ENCODE measurements around the gene SH3RF1.
A peak's percentile ranks its signal among the peaks of the same experiment; 100 is the strongest.
"Not testable (repeated sequence)": the region's sequence is repeated elsewhere in the genome, so short reads cannot be mapped to it uniquely, and the experiment has no call there.

The SH3RF1 gene

GRCh38 chr4:169286562-169287301 lies 16.0 kb upstream of the SH3RF1 start:
- Mint-ChIP-seq H3K36me3 (no peaks in the 10 kb centered on the region), H3K27ac (no peak overlapping the region), H3K4me3 (no peak overlapping the region), H3K9me3 (no peaks in the 10 kb centered on the region), H3K4me1 (no peaks in the 10 kb centered on the region), H3K27me3 (peaks cover 2% of the 10 kb centered on the region)
- CTCF ChIA-PET = no interaction called here
- DNase-seq = no peak

- DNase-seq = no peak
Measured at GRCh38 chr4:169283114-169283509, 12.4 kb upstream of the SH3RF1 start.

GRCh38 chr4:169282429-169283113 lies 11.8 kb upstream of the SH3RF1 start:
- Mint-ChIP-seq H3K9me3 (no peaks in the 10 kb centered on the region), H3K36me3 (no peaks in the 10 kb centered on the region), H3K4me3 (no peak overlapping the region), H3K27me3 (no peaks in the 10 kb centered on the region), H3K27ac (no peak overlapping the region), H3K4me1 (no peaks in the 10 kb centered on the region)
- no peak for DNase-seq
- CTCF ChIA-PET = no interaction called here

More at GRCh38 chr4:169283114-169283509, 12.4 kb upstream of the SH3RF1 start:
- CTCF ChIA-PET = no interaction called here
- Mint-ChIP-seq H3K4me3 (no peak overlapping the region), H3K36me3 (no peaks in the 10 kb centered on the region), H3K27ac (no peak overlapping the region), H3K4me1 (no peaks in the 10 kb centered on the region), H3K27me3 (no peaks in the 10 kb centered on the region), H3K9me3 (no peaks in the 10 kb centered on the region)

- no peak overlapping the region for H3K27ac Mint-ChIP-seq
- H3K4me3 Mint-ChIP-seq = no peak overlapping the region
- CTCF ChIA-PET = no interaction called here
- H3K9me3 Mint-ChIP-seq = no peaks in the 10 kb centered on the region
- H3K27me3 Mint-ChIP-seq = peaks cover 17% of the 10 kb centered on the region
- H3K36me3 Mint-ChIP-seq = no peaks in the 10 kb centered on the region
- no peak for DNase-seq
- H3K4me1 Mint-ChIP-seq = peaks cover 5% of the 10 kb centered on the region
Measured at GRCh38 chr4:169279108-169279507, 8.4 kb upstream of the SH3RF1 start.

- Mint-ChIP-seq H3K27me3 (peaks cover 17% of the 10 kb centered on the region), H3K4me3 (no peak overlapping the region), H3K9me3 (no peaks in the 10 kb centered on the region), H3K36me3 (no peaks in the 10 kb centered on the region), H3K4me1 (peaks cover 9% of the 10 kb centered on the region), H3K27ac (no peak overlapping the region)
- DNase-seq = no peak
- CTCF ChIA-PET = interaction anchor here (1.3 kb wide), 1 partner anchor 33 kb away, joined by 3 read pairs; no protein-coding TSS in a partner anchor
Measured at GRCh38 chr4:169278624-169279023, 7.9 kb upstream of the SH3RF1 start.

- H3K27ac Mint-ChIP-seq, DNase-seq, H3K4me3 Mint-ChIP-seq, H3K36me3 Mint-ChIP-seq, H3K9me3 Mint-ChIP-seq: not testable (repeated sequence)
- peaks cover 21% of the 10 kb centered on the region for H3K27me3 Mint-ChIP-seq
- CTCF ChIA-PET = interaction anchor here (1.3 kb wide), 1 partner anchor 34 kb away, joined by 3 read pairs; no protein-coding TSS in a partner anchor
- H3K4me1 Mint-ChIP-seq = peaks cover 13% of the 10 kb centered on the region
Measured at GRCh38 chr4:169277838-169278237, 7.1 kb upstream of the SH3RF1 start.

- no peaks in the 10 kb centered on the region for H3K9me3 Mint-ChIP-seq
- H3K4me3 Mint-ChIP-seq = no peak overlapping the region
- peaks cover 17% of the 10 kb centered on the region for H3K4me1 Mint-ChIP-seq
- DNase-seq = no peak
- H3K36me3 Mint-ChIP-seq = no peaks in the 10 kb centered on the region
- CTCF ChIA-PET = no interaction called here
- H3K27ac Mint-ChIP-seq = no peak overlapping the region
- peaks cover 48% of the 10 kb centered on the region for H3K27me3 Mint-ChIP-seq
Measured at GRCh38 chr4:169275180-169275579, 4.4 kb upstream of the SH3RF1 start.

GRCh38 chr4:169274033-169274432 lies 3.3 kb upstream of the SH3RF1 start:
- no peak for DNase-seq
- no peaks in the 10 kb centered on the region for H3K9me3 Mint-ChIP-seq
- peaks cover 24% of the 10 kb centered on the region for H3K4me1 Mint-ChIP-seq
- H3K36me3 Mint-ChIP-seq = no peaks in the 10 kb centered on the region
- peaks cover 58% of the 10 kb centered on the region for H3K27me3 Mint-ChIP-seq
- CTCF ChIA-PET = no interaction called here
- no peak overlapping the region for H3K27ac Mint-ChIP-seq
- H3K4me3 Mint-ChIP-seq = no peak overlapping the region

- peaks cover 64% of the 10 kb centered on the region for H3K27me3 Mint-ChIP-seq
- CTCF ChIA-PET = interaction anchor here (1.1 kb wide), 1 partner anchor 19 kb away, joined by 3 read pairs; no protein-coding TSS in a partner anchor
- H3K4me1 Mint-ChIP-seq = peaks cover 25% of the 10 kb centered on the region
- no peak for DNase-seq
- H3K9me3 Mint-ChIP-seq = no peaks in the 10 kb centered on the region
- H3K36me3 Mint-ChIP-seq = no peaks in the 10 kb centered on the region
- no peak overlapping the region for H3K27ac Mint-ChIP-seq
- peak overlapping the region; percentile 54 for H3K4me3 Mint-ChIP-seq
Measured at GRCh38 chr4:169272265-169272886, 1.6 kb upstream of the SH3RF1 start.

- Mint-ChIP-seq H3K27ac (no peak overlapping the region), H3K36me3 (no peaks in the 10 kb centered on the region), H3K4me3 (peak overlapping the region; percentile 54), H3K4me1 (peaks cover 25% of the 10 kb centered on the region), H3K27me3 (peaks cover 59% of the 10 kb centered on the region), H3K9me3 (no peaks in the 10 kb centered on the region)
- CTCF ChIA-PET = no interaction called here
- no peak for DNase-seq
Measured at GRCh38 chr4:169271692-169272007, 894 bp upstream of the SH3RF1 start.

GRCh38 chr4:169269916-169270809 lies 593 bp downstream of the SH3RF1 start:
- Mint-ChIP-seq H3K27ac (no peak overlapping the region), H3K4me3 (peak overlapping the region; percentile 74), H3K36me3 (no peaks in the 10 kb centered on the region), H3K9me3 (no peaks in the 10 kb centered on the region), H3K4me1 (peaks cover 25% of the 10 kb centered on the region), H3K27me3 (peaks cover 54% of the 10 kb centered on the region)
- DNase-seq = peak; percentile 53
- CTCF ChIA-PET = interaction anchor here (0.6 to 1.0 kb wide), 4 partner anchors 10 to 317 kb away, joined by 3 to 4 read pairs (median 3); no protein-coding TSS in a partner anchor

GRCh38 chr4:169268951-169269760 lies 1.6 kb downstream of the SH3RF1 start:
- CTCF ChIA-PET = interaction anchor here (0.8 to 1.0 kb wide), 3 partner anchors 9 to 216 kb away, joined by 3 to 4 read pairs (median 3); no protein-coding TSS in a partner anchor
- Mint-ChIP-seq H3K9me3 (no peaks in the 10 kb centered on the region), H3K4me1 (peaks cover 20% of the 10 kb centered on the region), H3K4me3 (peak overlapping the region; percentile 68), H3K27ac (no peak overlapping the region), H3K27me3 (peaks cover 50% of the 10 kb centered on the region), H3K36me3 (no peaks in the 10 kb centered on the region)
- DNase-seq = no peak

- CTCF ChIA-PET = interaction anchor here (0.6 kb wide), 1 partner anchor 965 kb away, joined by 3 read pairs; no protein-coding TSS in a partner anchor
- Mint-ChIP-seq H3K27ac (no peak overlapping the region), H3K4me3 (no peak overlapping the region), H3K4me1 (peaks cover 10% of the 10 kb centered on the region), H3K9me3 (no peaks in the 10 kb centered on the region), H3K27me3 (peaks cover 49% of the 10 kb centered on the region), H3K36me3 (no peaks in the 10 kb centered on the region)
- no peak for DNase-seq
Measured at GRCh38 chr4:169267070-169267469, 3.7 kb downstream of the SH3RF1 start.

Measured in activated naive CD4-positive, alpha-beta T cell treated with anti-CD3 and anti-CD28 coated beads, Interleukin-2, amount 10 ng/mL, durations not matched to agents 7 days and 5 days (primary cell).